22Rv1 (cell line): ENCODE data around the gene SF3B3.

Source experiments
- CTCF ChIP-seq: fragments of 450-650 bp; IDR thresholded peaks from 2 replicates; pipeline ENCODE4 v1.5.1; 2017; ENCODE audit warnings: mild to moderate bottlenecking
- ZFX ChIP-seq: fragments of 450-650 bp; IDR thresholded peaks from 2 replicates; pipeline ENCODE4 v1.6.1; 2017; ENCODE audit warnings: antibody characterized with exemption, borderline replicate concordance

DNA sequence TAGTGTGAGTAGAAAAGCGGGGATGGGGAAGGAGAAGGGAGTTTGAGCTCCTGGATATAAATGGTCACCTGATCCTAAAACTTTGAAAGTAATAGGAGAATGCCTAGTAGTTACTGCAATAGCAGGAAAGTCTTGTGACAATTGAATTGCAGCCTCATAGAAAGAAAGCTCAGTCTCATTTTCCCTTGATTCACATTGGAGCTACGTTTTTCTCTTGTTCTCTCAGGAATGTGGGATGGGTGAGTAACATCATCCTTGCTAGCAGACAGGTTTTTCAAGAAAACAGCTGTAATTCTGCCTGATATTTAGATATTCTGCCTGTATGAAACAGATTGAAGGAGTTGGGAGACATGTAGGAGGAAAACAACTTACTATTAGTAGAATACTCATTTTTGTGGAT is 25.3 kb downstream of the SF3B3 start:
- no peak for TF ChIP-seq CTCF
- TF ChIP-seq ZFX, result no peak
